NCI-H187 treated with DMSO at 0.1 percent for 48 hours (cell line): ENCODE data around the gene PTP4A2.
"Not testable (repeated sequence)": the region's sequence is repeated elsewhere in the genome, so short reads cannot be mapped to it uniquely, and the experiment has no call there.

ENCODE experiments used
- DNase-seq: peaks from one replicate; lab custom pipeline; 2025; lab: John Stamatoyannopoulos, UW

The PTP4A2 gene

DNA sequence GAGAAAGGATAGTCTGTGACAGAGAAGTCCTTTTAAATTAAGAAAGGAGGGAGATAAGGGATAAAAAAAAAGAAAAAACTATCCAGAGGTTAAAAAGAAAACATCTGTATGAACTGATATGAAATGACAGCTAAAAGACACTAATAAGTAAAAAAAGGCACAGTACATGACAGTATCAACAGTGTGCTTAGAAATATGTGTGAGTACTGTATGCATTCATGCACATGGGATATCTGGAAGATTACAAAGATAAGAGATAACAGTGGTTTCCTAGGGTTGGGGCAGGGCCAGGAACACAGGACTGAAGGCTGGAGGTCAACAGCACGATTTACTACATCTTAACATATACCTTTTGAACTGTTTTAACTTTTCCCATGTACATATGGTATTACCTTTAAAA, 13.3 kb downstream of the PTP4A2 start:
- no peak for DNase-seq

DNA sequence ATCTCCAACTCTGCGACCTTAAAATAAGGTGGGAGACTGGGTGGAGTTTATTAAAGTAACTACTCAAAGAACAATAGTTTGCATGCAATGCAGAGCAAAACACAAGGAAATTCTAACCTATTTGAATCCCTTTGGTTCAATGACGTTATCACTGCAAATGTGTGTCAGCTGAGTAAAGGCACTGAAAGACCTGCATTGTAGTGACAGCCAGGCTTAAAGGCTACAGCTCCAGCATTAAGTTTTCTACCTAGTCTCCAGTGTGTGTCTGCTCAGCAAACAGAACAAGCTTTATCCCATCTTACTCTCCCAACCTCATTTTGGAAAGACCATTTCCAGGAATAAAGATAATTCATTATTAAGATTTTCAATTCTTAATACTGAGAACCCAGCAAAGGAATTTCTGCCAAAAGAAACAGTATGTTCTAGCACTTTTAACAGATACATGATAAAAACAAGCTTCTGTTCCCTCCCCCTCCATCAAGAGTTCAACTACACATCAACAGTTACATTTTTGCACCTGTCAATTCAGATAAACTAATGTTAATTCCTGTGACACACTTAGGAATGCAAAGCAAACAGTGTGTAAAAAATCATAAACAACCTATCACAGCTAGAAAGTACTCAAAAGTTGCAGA, 14.2 kb downstream of the PTP4A2 start:
- no peak for DNase-seq

DNA sequence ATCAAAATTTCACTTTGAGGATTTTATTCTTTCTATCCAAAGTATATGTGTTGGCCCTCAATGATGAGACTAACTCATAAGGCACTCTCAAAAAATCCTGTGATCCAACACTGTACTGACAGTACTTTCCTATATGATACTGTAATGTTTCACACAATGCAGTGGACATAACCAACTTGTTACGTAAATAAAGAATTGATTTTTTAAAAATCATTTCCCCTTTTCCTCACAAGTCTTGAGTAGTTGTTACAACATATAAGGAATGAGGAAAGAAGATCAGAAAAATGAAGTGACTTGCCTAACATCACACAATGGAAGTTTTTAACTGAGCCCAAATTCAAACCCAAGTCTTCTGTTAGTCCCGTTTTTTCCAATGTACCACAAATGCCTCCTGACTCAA, 17.2 kb downstream of the PTP4A2 start:
- DNase-seq: no peak

GRCh38 chr1:31919591-31919990, 18.6 kb downstream of the PTP4A2 start:
- DNase-seq: no peak

GRCh38 chr1:31915438-31915837, 22.7 kb downstream of the PTP4A2 start:
- no peak for DNase-seq

GRCh38 chr1:31913968-31914367, 24.2 kb downstream of the PTP4A2 start:
- DNase-seq: no peak

- no peak for DNase-seq
Observed at GRCh38 chr1:31912839-31913239, 25.3 kb downstream of the PTP4A2 start.

GRCh38 chr1:31911994-31912780, 26.0 kb downstream of the PTP4A2 start:
- no peak for DNase-seq

DNA sequence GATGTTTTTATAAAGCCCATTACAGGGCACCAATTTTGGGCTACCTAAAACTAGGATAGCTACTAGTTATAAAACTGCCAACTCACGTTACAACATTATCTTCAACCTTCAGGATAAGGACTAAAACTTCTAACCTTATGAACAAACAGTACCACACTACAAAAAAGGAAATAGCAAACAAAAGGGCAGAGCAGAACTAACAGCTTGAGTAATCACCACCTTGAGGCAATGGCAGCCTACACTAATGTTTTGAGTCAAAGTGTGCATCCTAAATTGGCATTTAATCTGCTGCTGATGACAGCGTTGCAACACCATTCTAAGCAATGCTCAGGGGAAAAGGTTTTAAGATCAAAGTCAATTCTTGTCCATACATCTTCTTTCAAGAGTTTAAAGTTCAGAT, 27.2 kb downstream of the PTP4A2 start:
- DNase-seq: no peak

- no peak for DNase-seq
Observed at GRCh38 chr1:31909691-31910090, 28.5 kb downstream of the PTP4A2 start.

- DNase-seq: no peak
Observed at GRCh38 chr1:31906557-31906956, 31.6 kb downstream of the PTP4A2 start.

GRCh38 chr1:31905681-31906080, 32.5 kb downstream of the PTP4A2 start:
- no peak for DNase-seq

DNA sequence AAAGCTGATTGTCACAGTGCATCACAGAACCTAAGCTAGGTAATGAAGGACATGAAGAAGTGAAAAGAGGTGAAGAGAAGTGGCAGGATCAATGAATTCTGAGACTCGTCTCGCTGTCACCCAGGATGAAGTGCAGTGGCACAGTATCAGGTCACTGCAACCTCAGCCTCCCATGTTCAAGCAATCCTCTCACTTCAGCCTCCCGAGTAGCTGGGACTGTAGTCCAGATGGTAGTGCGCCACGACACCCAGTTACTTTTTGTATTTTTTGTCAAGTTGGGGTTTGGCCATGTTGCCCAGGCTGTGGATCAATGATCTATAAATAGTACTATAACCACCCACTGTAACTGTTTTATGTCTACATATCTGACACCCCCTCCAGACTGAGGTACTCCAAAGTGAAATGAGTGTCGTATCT, 33.1 kb downstream of the PTP4A2 start:
- DNase-seq: no peak

DNA sequence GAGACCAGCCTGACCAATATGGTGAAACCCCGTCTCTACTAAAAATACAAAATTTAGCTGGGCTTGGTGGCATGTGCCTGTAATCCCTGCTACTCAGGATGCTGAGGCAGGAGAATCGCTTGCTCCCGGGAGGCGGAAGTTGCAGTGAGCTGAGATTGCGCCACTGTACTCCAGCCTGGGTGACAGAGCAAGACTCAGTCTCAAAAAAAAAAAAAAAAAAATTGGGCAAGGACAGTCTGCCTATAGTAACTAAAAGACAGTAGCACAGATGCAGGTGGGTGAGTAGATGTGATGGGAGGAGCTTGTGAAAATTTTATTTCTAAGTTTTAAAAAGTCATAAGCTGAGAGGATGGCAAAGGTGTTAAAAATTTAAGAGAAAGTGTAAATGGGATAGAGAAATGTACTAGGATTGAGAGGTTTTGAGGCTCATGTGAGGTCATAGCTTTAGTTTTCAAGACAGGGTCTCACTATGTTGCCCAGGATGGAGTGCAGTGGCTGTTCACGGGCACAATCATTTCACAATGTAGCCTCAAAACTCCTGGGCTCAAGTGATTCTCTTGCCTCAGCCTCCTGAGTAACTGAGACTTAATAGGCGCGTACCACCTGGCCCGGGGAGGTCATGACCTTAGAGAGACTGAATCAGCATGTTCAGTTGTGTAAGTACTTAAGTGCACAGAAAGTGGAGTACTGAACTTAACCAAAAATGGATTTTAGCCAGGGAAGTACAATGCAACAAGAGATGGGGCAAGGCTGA, 33.7 kb downstream of the PTP4A2 start:
- no peak for DNase-seq

- no peak for DNase-seq
Observed at GRCh38 chr1:31902510-31902860, 35.7 kb downstream of the PTP4A2 start.

GRCh38 chr1:31901838-31902509, 36.2 kb downstream of the PTP4A2 start:
- DNase-seq: no peak

DNA sequence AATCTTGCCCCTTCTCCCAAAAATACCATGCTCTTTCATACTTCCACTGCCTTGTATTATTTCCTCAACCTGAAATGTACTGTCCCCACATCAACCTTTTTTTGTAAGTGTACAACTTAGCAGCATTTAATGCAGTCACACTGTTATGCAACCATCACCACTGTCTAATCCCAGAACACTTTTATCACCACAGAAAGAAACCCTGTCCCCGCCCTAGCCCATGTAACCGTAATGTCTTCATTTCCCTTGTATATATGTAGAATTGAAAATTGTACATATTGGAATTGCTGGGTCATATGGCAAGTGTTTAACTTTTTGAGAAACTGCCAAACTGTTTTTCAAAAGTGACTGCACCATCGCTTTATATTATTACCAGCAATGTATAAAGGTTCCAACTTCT, 37.4 kb downstream of the PTP4A2 start:
- DNase-seq: no peak

- DNase-seq: no peak
Observed at GRCh38 chr1:31897526-31898100, 40.6 kb downstream of the PTP4A2 start.

DNA sequence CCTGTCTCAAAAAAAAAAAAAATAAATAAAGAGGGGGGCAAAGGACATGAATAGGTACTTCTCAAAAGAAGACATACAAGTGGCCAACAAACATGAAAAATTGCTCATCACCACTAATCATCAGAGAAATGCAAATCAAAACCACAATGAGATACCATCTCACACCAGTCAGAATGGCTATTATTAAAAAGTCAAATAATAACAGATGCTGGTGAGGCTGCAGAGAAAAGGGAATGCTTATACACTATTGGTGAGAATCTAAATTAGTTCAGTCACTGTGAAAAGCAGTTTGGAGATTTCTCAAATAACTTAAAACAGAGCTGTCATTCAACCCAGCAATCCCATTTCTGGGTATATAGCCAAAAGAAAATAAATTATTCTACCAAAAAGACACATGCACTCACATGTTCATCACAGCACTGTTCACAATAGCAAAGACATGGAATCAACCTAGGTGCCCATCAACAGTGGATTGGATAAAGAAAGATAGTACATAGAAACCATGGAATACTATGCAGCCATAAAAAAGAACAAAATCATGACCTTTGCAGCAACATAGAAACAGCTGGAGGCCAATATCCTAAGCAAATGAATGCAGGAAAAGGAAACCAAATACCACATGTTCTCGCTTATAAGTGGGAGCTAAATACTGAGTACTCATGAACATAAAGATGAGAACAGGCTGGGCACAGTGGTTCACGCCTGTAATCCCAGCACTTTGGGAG, 42.5 kb downstream of the PTP4A2 start:
- DNase-seq: not testable (repeated sequence)

DNA sequence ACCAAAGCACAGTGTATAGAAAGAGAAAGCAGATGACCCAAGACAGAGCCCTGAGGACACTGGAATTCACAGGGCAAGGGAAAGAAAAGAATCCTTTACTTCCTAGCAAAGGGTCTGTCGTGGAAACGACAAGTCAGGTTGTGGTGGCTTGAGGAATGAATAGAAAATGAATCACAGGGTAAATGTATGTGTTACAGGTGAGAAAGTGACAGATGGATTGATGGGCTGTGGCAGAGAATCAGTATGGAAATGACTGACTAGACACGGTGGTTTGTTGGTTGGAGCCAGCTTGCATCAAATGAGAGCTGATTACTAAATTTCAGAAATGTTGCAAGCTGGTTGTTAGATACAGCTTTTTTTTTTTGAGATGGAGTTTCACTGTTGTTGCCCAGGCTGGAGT, 46.9 kb downstream of the PTP4A2 start:
- DNase-seq: no peak

- DNase-seq: no peak
Observed at GRCh38 chr1:31888291-31888690, 49.9 kb downstream of the PTP4A2 start.

GRCh38 chr1:31886866-31887265, 51.3 kb downstream of the PTP4A2 start:
- no peak for DNase-seq
